Mononuclear cell (primary cell): Measurements from ENCODE around the gene RAMP3. TPM values are rescaled to one million over a fixed set of nuclear protein-coding genes. Genes with fewer than 3 reads are reported as not detected.
"Not testable (repeated sequence)": the region's sequence is repeated elsewhere in the genome, so short reads cannot be mapped to it uniquely, and the experiment has no call there.

Source experiments
- H3K27me3 ChIP-seq: 2 replicates; pipeline ENCODE4 v1.6.0; 2011; ENCODE audit warnings: low read length, control low read depth; ENCODE audit not compliant: insufficient read depth
- H3K4me1 ChIP-seq: 2 replicates; pipeline ENCODE4 v1.5.1; 2011; ENCODE audit warnings: mild to moderate bottlenecking, low read length, control low read depth; ENCODE audit not compliant: insufficient read depth
- H3K4me3 ChIP-seq: 2 replicates; pipeline ENCODE4 v1.5.1; 2011; ENCODE audit warnings: mild to moderate bottlenecking, low read length, moderate library complexity
- H3K9me3 ChIP-seq: 2 replicates; pipeline ENCODE4 v1.5.1; 2011; ENCODE audit warnings: low read depth, mild to moderate bottlenecking, control low read depth, low read length
- total RNA-seq: library from RNA; depleted of rRNA; stranded (reverse); fragments of >200 nt; gene quantifications from one replicate; pipeline ENCODE4 v1.2.3, GENCODE V29; 2012

RAMP3 gene
- total RNA-seq, 1 donor = 0.31 TPM

GRCh38 chr7:45202625-45203024, 45.0 kb downstream of the RAMP3 start:
- H3K4me1 ChIP-seq = peaks cover 9% of the 10 kb centered on the region
- no peaks in the 10 kb centered on the region for H3K27me3 ChIP-seq
- no peak overlapping the region for H3K4me3 ChIP-seq
- H3K9me3 ChIP-seq = no peaks in the 10 kb centered on the region

GRCh38 chr7:45203036-45203435, 45.4 kb downstream of the RAMP3 start:
- H3K27me3 ChIP-seq = no peaks in the 10 kb centered on the region

GRCh38 chr7:45203459-45203858, 45.9 kb downstream of the RAMP3 start:
- peaks cover 9% of the 10 kb centered on the region for H3K4me1 ChIP-seq
- no peak overlapping the region for H3K4me3 ChIP-seq
- H3K27me3 ChIP-seq = peaks cover under 1% of the 10 kb centered on the region
- H3K9me3 ChIP-seq = no peaks in the 10 kb centered on the region

More at GRCh38 chr7:45203036-45203435, 45.4 kb downstream of the RAMP3 start:
- Histone ChIP-seq H3K9me3 (no peaks in the 10 kb centered on the region), H3K4me3 (no peak overlapping the region), H3K4me1 (peaks cover 9% of the 10 kb centered on the region)

GRCh38 chr7:45203936-45204445, 46.4 kb downstream of the RAMP3 start:
- Histone ChIP-seq H3K27me3 (peaks cover 4% of the 10 kb centered on the region), H3K4me3 (no peak overlapping the region), H3K4me1 (peaks cover 9% of the 10 kb centered on the region), H3K9me3 (no peaks in the 10 kb centered on the region)

GRCh38 chr7:45206266-45206665, 48.7 kb downstream of the RAMP3 start:
- not testable (repeated sequence) for H3K4me1 ChIP-seq, H3K9me3 ChIP-seq, H3K27me3 ChIP-seq, H3K4me3 ChIP-seq

- H3K4me3 ChIP-seq, H3K4me1 ChIP-seq, H3K9me3 ChIP-seq, H3K27me3 ChIP-seq: not testable (repeated sequence)
These were observed 52.3 kb downstream of the RAMP3 start for GRCh38 chr7:45209909-45210308.

- H3K4me1 ChIP-seq = no peaks in the 10 kb centered on the region
- H3K4me3 ChIP-seq = no peak overlapping the region
- H3K9me3 ChIP-seq = no peaks in the 10 kb centered on the region
- H3K27me3 ChIP-seq = peaks cover 4% of the 10 kb centered on the region
These were observed 53.5 kb downstream of the RAMP3 start for GRCh38 chr7:45211066-45211465.

- Histone ChIP-seq H3K9me3 (no peaks in the 10 kb centered on the region), H3K27me3 (peaks cover 4% of the 10 kb centered on the region), H3K4me1 (no peaks in the 10 kb centered on the region), H3K4me3 (no peak overlapping the region)
These were observed 54.4 kb downstream of the RAMP3 start for GRCh38 chr7:45211958-45212357.

- H3K9me3 ChIP-seq = no peaks in the 10 kb centered on the region
These were observed 55.0 kb downstream of the RAMP3 start for GRCh38 chr7:45212606-45213005.

GRCh38 chr7:45215601-45216062, 58.0 kb downstream of the RAMP3 start:
- no peaks in the 10 kb centered on the region for H3K9me3 ChIP-seq
- no peaks in the 10 kb centered on the region for H3K27me3 ChIP-seq
- no peaks in the 10 kb centered on the region for H3K4me1 ChIP-seq
- no peak overlapping the region for H3K4me3 ChIP-seq

More at GRCh38 chr7:45212606-45213005, 55.0 kb downstream of the RAMP3 start:
- Histone ChIP-seq H3K4me1 (no peaks in the 10 kb centered on the region), H3K27me3 (peaks cover 4% of the 10 kb centered on the region), H3K4me3 (no peak overlapping the region)

GRCh38 chr7:45216181-45216580, 58.6 kb downstream of the RAMP3 start:
- Histone ChIP-seq H3K4me1 (no peaks in the 10 kb centered on the region), H3K9me3 (no peaks in the 10 kb centered on the region), H3K4me3 (no peak overlapping the region), H3K27me3 (no peaks in the 10 kb centered on the region)

GRCh38 chr7:45216622-45217165, 59.1 kb downstream of the RAMP3 start:
- H3K27me3 ChIP-seq = no peaks in the 10 kb centered on the region
- no peak overlapping the region for H3K4me3 ChIP-seq
- no peaks in the 10 kb centered on the region for H3K9me3 ChIP-seq
- H3K4me1 ChIP-seq = no peaks in the 10 kb centered on the region

GRCh38 chr7:45217358-45217757, 59.8 kb downstream of the RAMP3 start:
- H3K27me3 ChIP-seq = no peaks in the 10 kb centered on the region
- H3K4me3 ChIP-seq = no peak overlapping the region
- H3K9me3 ChIP-seq = no peaks in the 10 kb centered on the region
- H3K4me1 ChIP-seq = no peaks in the 10 kb centered on the region

GRCh38 chr7:45219130-45219529, 61.5 kb downstream of the RAMP3 start:
- no peaks in the 10 kb centered on the region for H3K4me1 ChIP-seq
- H3K9me3 ChIP-seq = no peaks in the 10 kb centered on the region
- no peaks in the 10 kb centered on the region for H3K27me3 ChIP-seq
- no peak overlapping the region for H3K4me3 ChIP-seq

- Histone ChIP-seq H3K4me1 (no peaks in the 10 kb centered on the region), H3K27me3 (no peaks in the 10 kb centered on the region), H3K9me3 (no peaks in the 10 kb centered on the region), H3K4me3 (no peak overlapping the region)
These were observed 62.3 kb downstream of the RAMP3 start for GRCh38 chr7:45219801-45220435.
